SU-DHL-6 (cell line): ENCODE results near the gene GLIPR2.

Experiments
- H2AFZ ChIP-seq: fragments of 200-600 bp; sonication (generic); 2 replicates; pipeline ENCODE4 v1.6.1; 2014; ENCODE audit warnings: low read depth, mild to moderate bottlenecking, moderate library complexity, mixed read lengths, antibody characterized with exemption, low read length; ENCODE audit not compliant: severe bottlenecking
- H3F3A ChIP-seq: fragments of 200-600 bp; shearing (Covaris generic); 2 replicates; pipeline ENCODE4 v1.6.0; 2016; ENCODE audit warnings: antibody characterized with exemption, mild to moderate bottlenecking; ENCODE audit not compliant: insufficient read depth
- H3K27ac ChIP-seq: fragments of 200-600 bp; sonication (generic); 2 replicates; pipeline ENCODE4 v1.5.1; 2016; ENCODE audit warnings: low read depth, mild to moderate bottlenecking, low read length, moderate library complexity, mixed read lengths
- H3K27me3 ChIP-seq: fragments of 200-600 bp; sonication (generic), shearing (Covaris generic); 2 replicates; pipeline ENCODE4 v1.6.0; 2014; ENCODE audit warnings: mild to moderate bottlenecking, low read length
- H3K36me3 ChIP-seq: fragments of 200-600 bp; sonication (generic); 2 replicates; pipeline ENCODE4 v1.6.1; 2014; ENCODE audit warnings: mild to moderate bottlenecking, low read length, mixed read lengths
- H3K4me2 ChIP-seq: fragments of 300-600, 200-600 bp; shearing (Covaris generic), sonication (generic); 2 replicates; pipeline ENCODE4 v1.6.0; 2014; ENCODE audit warnings: low read length, low read depth, mild to moderate bottlenecking; ENCODE audit not compliant: poor library complexity, severe bottlenecking
- H3K4me3 ChIP-seq: fragments of 200-600 bp; sonication (generic); 2 replicates; pipeline ENCODE4 v1.5.1; 2014; ENCODE audit warnings: antibody characterized with exemption, low read length, mild to moderate bottlenecking, mixed read lengths; ENCODE audit not compliant: insufficient read depth, poor library complexity, severe bottlenecking
- H3K79me2 ChIP-seq: fragments of 200-600 bp; sonication (generic); 2 replicates; pipeline ENCODE4 v1.6.1; 2014; ENCODE audit warnings: mild to moderate bottlenecking, low read length, moderate library complexity; ENCODE audit not compliant: insufficient read depth
- H3K9ac ChIP-seq: fragments of 200-600 bp; sonication (generic); 2 replicates; pipeline ENCODE4 v1.7.0; 2014; ENCODE audit warnings: mild to moderate bottlenecking, low read length
- H3K9me2 ChIP-seq: fragments of 200-600 bp; sonication (generic); replicated peaks from 2 replicates; pipeline ENCODE4 v1.6.1; 2014; ENCODE audit warnings: low read length; ENCODE audit not compliant: insufficient read depth
- H3K9me3 ChIP-seq: fragments of 200-600 bp; sonication (generic); 2 replicates; pipeline ENCODE4 v1.6.1; 2014; ENCODE audit warnings: low read length, mixed read lengths; ENCODE audit not compliant: insufficient read depth
- H4K20me1 ChIP-seq: fragments of 200-600 bp; sonication (generic); 2 replicates; pipeline ENCODE4 v1.6.1; 2014; ENCODE audit warnings: low read depth, mild to moderate bottlenecking, antibody characterized with exemption, low read length, moderate library complexity, mixed read lengths
- CTCF ChIP-seq: fragments of 200-600 bp; sonication (generic); IDR thresholded peaks from one replicate; pipeline ENCODE4 v1.5.1; 2017; ENCODE audit warnings: antibody characterized with exemption, mild to moderate bottlenecking, low read length, moderate library complexity; ENCODE audit not compliant: insufficient read depth, poor library complexity, severe bottlenecking
- EZH2phosphoT487 ChIP-seq: fragments of 200-600 bp; sonication (generic), shearing (Covaris generic); conservative IDR thresholded peaks from 2 replicates; pipeline ENCODE4 v1.6.1; 2018; ENCODE audit warnings: mild to moderate bottlenecking, antibody characterized with exemption, low read length, moderate library complexity, mixed read lengths

Gene GLIPR2

GRCh38 chr9:36213387-36213786 lies 76.9 kb downstream of the GLIPR2 start:
- peaks cover 46% of the 10 kb centered on the region for H3K79me2 ChIP-seq
- H3K36me3 ChIP-seq = peaks cover 55% of the 10 kb centered on the region

More at GRCh38 chr9:36213387-36213786, 76.9 kb downstream of the GLIPR2 start:
- no peak for TF ChIP-seq CTCF
- TF ChIP-seq EZH2phosphoT487 = no peak
- H3K9ac ChIP-seq = no peak overlapping the region
- no peak overlapping the region for H3K4me3 ChIP-seq
- no peak overlapping the region for H3K27ac ChIP-seq
- no peak overlapping the region for H2AFZ ChIP-seq
- peaks cover 32% of the 10 kb centered on the region for H3F3A ChIP-seq
- H3K4me2 ChIP-seq = no peak overlapping the region
- peaks cover 22% of the 10 kb centered on the region for H4K20me1 ChIP-seq
- no peaks in the 10 kb centered on the region for H3K9me2 ChIP-seq
- H3K9me3 ChIP-seq = no peaks in the 10 kb centered on the region
- no peaks in the 10 kb centered on the region for H3K27me3 ChIP-seq
